ENCODE measurements around the gene EFCAB5.
"Not testable (repeated sequence)": the region's sequence is repeated elsewhere in the genome, so short reads cannot be mapped to it uniquely, and the experiment has no call there.

EFCAB5 gene

DNA sequence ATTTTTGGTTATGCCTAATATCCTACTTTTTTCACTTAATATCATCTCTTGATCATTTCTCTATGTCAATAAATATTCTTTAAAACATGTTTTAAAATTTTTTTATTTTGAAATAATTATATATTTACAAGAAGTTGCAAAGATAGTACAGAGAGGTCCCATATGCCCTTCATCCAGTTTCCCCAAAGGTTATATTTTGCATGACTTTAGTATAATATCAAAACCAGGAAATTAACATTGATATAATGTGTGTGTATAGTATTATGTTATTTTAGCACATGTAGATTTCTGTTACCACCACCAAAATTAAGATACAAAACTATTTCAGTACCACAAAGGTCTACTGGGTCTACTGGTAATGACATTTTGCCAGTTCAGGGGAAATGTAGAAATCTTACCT lies 60.7 kb downstream of the EFCAB5 start:
- no peak overlapping the region for H3K27ac ChIP-seq (ENCODE audit: low read depth, low read length)
- no peaks in the 10 kb centered on the region for H3K9me3 ChIP-seq (ENCODE audit: control insufficient read depth in 1 of 2, low read length in 2 of 2)
- H3K36me3 ChIP-seq (ENCODE audit: control insufficient read depth in 1 of 2, insufficient read depth in 2 of 2, low read length in 2 of 2) = no peaks in the 10 kb centered on the region
- H3K27me3 ChIP-seq (ENCODE audit: control insufficient read depth in 1 of 2, insufficient read depth in 2 of 2, low read length in 2 of 2) = no peaks in the 10 kb centered on the region
- H3K4me1 ChIP-seq (ENCODE audit: control insufficient read depth in 1 of 2, insufficient read depth in 2 of 2, low read length in 2 of 2) = no peaks in the 10 kb centered on the region
- H3K9ac ChIP-seq (ENCODE audit: low read depth in 1 of 2, low read length in 2 of 2) = no peak overlapping the region
- H3K4me3 ChIP-seq (ENCODE audit: low read depth in 1 of 2, low read length in 2 of 2) = no peak overlapping the region

- Histone ChIP-seq H3K27me3 (ENCODE audit: control insufficient read depth in 1 of 2, insufficient read depth in 2 of 2, low read length in 2 of 2) (no peaks in the 10 kb centered on the region), H3K27ac (ENCODE audit: low read depth, low read length) (no peak overlapping the region), H3K4me3 (ENCODE audit: low read depth in 1 of 2, low read length in 2 of 2) (no peak overlapping the region), H3K4me1 (ENCODE audit: control insufficient read depth in 1 of 2, insufficient read depth in 2 of 2, low read length in 2 of 2) (no peaks in the 10 kb centered on the region), H3K9me3 (ENCODE audit: control insufficient read depth in 1 of 2, low read length in 2 of 2) (no peaks in the 10 kb centered on the region), H3K9ac (ENCODE audit: low read depth in 1 of 2, low read length in 2 of 2) (no peak overlapping the region), H3K36me3 (ENCODE audit: control insufficient read depth in 1 of 2, insufficient read depth in 2 of 2, low read length in 2 of 2) (no peaks in the 10 kb centered on the region)
Observed at GRCh38 chr17:30005709-30006320, 64.4 kb downstream of the EFCAB5 start.

DNA sequence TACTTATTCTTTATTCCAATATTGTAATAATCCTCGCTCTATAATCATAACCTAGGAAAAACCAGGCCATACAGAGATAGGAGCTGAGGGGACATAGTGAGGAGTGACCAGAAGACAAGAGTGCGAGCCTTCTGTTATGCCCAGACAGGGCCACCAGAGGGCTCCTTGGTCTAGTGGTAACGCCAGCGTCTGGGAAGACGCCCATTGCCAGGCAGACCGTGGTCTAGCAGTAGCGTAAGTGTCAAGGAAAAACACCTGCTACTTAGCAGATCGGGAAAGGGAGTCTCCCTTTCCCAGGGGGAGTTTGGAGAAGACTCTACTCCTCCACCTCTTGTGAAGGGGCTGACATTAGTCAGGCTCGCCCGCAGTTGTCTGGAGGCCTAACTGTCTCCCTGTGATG lies 70.5 kb downstream of the EFCAB5 start:
- not testable (repeated sequence) for H3K4me1 ChIP-seq (ENCODE audit: control insufficient read depth in 1 of 2, insufficient read depth in 2 of 2, low read length in 2 of 2); H3K27me3 ChIP-seq (ENCODE audit: control insufficient read depth in 1 of 2, insufficient read depth in 2 of 2, low read length in 2 of 2); H3K36me3 ChIP-seq (ENCODE audit: control insufficient read depth in 1 of 2, insufficient read depth in 2 of 2, low read length in 2 of 2); H3K9me3 ChIP-seq (ENCODE audit: control insufficient read depth in 1 of 2, low read length in 2 of 2); H3K27ac ChIP-seq (ENCODE audit: low read depth, low read length); H3K4me3 ChIP-seq (ENCODE audit: low read depth in 1 of 2, low read length in 2 of 2); H3K9ac ChIP-seq (ENCODE audit: low read depth in 1 of 2, low read length in 2 of 2)

GRCh38 chr17:30021708-30022317 lies 80.4 kb downstream of the EFCAB5 start:
- H3K4me1 ChIP-seq (ENCODE audit: control insufficient read depth in 1 of 2, insufficient read depth in 2 of 2, low read length in 2 of 2) = no peaks in the 10 kb centered on the region
- H3K4me3 ChIP-seq (ENCODE audit: low read depth in 1 of 2, low read length in 2 of 2) = no peak overlapping the region
- H3K9me3 ChIP-seq (ENCODE audit: control insufficient read depth in 1 of 2, low read length in 2 of 2) = no peaks in the 10 kb centered on the region
- no peak overlapping the region for H3K9ac ChIP-seq (ENCODE audit: low read depth in 1 of 2, low read length in 2 of 2)
- no peak overlapping the region for H3K27ac ChIP-seq (ENCODE audit: low read depth, low read length)
- no peaks in the 10 kb centered on the region for H3K27me3 ChIP-seq (ENCODE audit: control insufficient read depth in 1 of 2, insufficient read depth in 2 of 2, low read length in 2 of 2)
- no peaks in the 10 kb centered on the region for H3K36me3 ChIP-seq (ENCODE audit: control insufficient read depth in 1 of 2, insufficient read depth in 2 of 2, low read length in 2 of 2)

GRCh38 chr17:30025325-30025724 lies 83.9 kb downstream of the EFCAB5 start:
- H3K9ac ChIP-seq (ENCODE audit: low read depth in 1 of 2, low read length in 2 of 2); H3K27ac ChIP-seq (ENCODE audit: low read depth, low read length); H3K27me3 ChIP-seq (ENCODE audit: control insufficient read depth in 1 of 2, insufficient read depth in 2 of 2, low read length in 2 of 2); H3K4me3 ChIP-seq (ENCODE audit: low read depth in 1 of 2, low read length in 2 of 2); H3K36me3 ChIP-seq (ENCODE audit: control insufficient read depth in 1 of 2, insufficient read depth in 2 of 2, low read length in 2 of 2); H3K9me3 ChIP-seq (ENCODE audit: control insufficient read depth in 1 of 2, low read length in 2 of 2); H3K4me1 ChIP-seq (ENCODE audit: control insufficient read depth in 1 of 2, insufficient read depth in 2 of 2, low read length in 2 of 2): not testable (repeated sequence)

DNA sequence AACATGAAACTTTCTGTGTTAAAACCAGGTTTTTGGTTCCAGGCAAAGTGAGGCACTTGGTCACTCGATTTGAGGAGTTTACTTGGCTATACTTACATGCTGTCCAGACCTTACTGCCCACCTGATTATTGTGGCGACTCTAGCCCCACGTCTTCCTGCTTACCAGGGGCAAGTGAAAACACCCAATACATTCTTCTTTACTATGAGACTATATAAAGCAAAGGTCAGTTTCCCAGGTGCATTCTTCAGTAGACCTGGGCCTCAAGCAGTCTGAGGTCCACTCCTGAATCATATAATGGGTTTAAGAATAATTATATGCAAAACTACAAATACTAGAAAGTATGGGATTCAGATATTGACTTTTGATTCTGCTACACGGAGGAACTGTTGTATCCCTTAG lies 86.2 kb downstream of the EFCAB5 start:
- H3K36me3 ChIP-seq (ENCODE audit: control insufficient read depth in 1 of 2, insufficient read depth in 2 of 2, low read length in 2 of 2) = no peaks in the 10 kb centered on the region
- no peaks in the 10 kb centered on the region for H3K27me3 ChIP-seq (ENCODE audit: control insufficient read depth in 1 of 2, insufficient read depth in 2 of 2, low read length in 2 of 2)
- H3K9me3 ChIP-seq (ENCODE audit: control insufficient read depth in 1 of 2, low read length in 2 of 2) = no peaks in the 10 kb centered on the region
- H3K4me1 ChIP-seq (ENCODE audit: control insufficient read depth in 1 of 2, insufficient read depth in 2 of 2, low read length in 2 of 2) = no peaks in the 10 kb centered on the region
- H3K9ac ChIP-seq (ENCODE audit: low read depth in 1 of 2, low read length in 2 of 2) = no peak overlapping the region
- no peak overlapping the region for H3K4me3 ChIP-seq (ENCODE audit: low read depth in 1 of 2, low read length in 2 of 2)
- no peak overlapping the region for H3K27ac ChIP-seq (ENCODE audit: low read depth, low read length)

- no peaks in the 10 kb centered on the region for H3K36me3 ChIP-seq (ENCODE audit: control insufficient read depth in 1 of 2, insufficient read depth in 2 of 2, low read length in 2 of 2)
- no peak overlapping the region for H3K27ac ChIP-seq (ENCODE audit: low read depth, low read length)
- no peak overlapping the region for H3K9ac ChIP-seq (ENCODE audit: low read depth in 1 of 2, low read length in 2 of 2)
- no peak overlapping the region for H3K4me3 ChIP-seq (ENCODE audit: low read depth in 1 of 2, low read length in 2 of 2)
- H3K4me1 ChIP-seq (ENCODE audit: control insufficient read depth in 1 of 2, insufficient read depth in 2 of 2, low read length in 2 of 2) = no peaks in the 10 kb centered on the region
- H3K27me3 ChIP-seq (ENCODE audit: control insufficient read depth in 1 of 2, insufficient read depth in 2 of 2, low read length in 2 of 2) = no peaks in the 10 kb centered on the region
- no peaks in the 10 kb centered on the region for H3K9me3 ChIP-seq (ENCODE audit: control insufficient read depth in 1 of 2, low read length in 2 of 2)
Observed at GRCh38 chr17:30031214-30031869, 89.9 kb downstream of the EFCAB5 start.

- Histone ChIP-seq H3K9me3 (ENCODE audit: control insufficient read depth in 1 of 2, low read length in 2 of 2) (no peaks in the 10 kb centered on the region), H3K27ac (ENCODE audit: low read depth, low read length) (no peak overlapping the region), H3K27me3 (ENCODE audit: control insufficient read depth in 1 of 2, insufficient read depth in 2 of 2, low read length in 2 of 2) (no peaks in the 10 kb centered on the region), H3K4me3 (ENCODE audit: low read depth in 1 of 2, low read length in 2 of 2) (no peak overlapping the region), H3K4me1 (ENCODE audit: control insufficient read depth in 1 of 2, insufficient read depth in 2 of 2, low read length in 2 of 2) (no peaks in the 10 kb centered on the region), H3K9ac (ENCODE audit: low read depth in 1 of 2, low read length in 2 of 2) (no peak overlapping the region), H3K36me3 (ENCODE audit: control insufficient read depth in 1 of 2, insufficient read depth in 2 of 2, low read length in 2 of 2) (no peaks in the 10 kb centered on the region)
Observed at GRCh38 chr17:30035369-30035768, 93.9 kb downstream of the EFCAB5 start.

DNA sequence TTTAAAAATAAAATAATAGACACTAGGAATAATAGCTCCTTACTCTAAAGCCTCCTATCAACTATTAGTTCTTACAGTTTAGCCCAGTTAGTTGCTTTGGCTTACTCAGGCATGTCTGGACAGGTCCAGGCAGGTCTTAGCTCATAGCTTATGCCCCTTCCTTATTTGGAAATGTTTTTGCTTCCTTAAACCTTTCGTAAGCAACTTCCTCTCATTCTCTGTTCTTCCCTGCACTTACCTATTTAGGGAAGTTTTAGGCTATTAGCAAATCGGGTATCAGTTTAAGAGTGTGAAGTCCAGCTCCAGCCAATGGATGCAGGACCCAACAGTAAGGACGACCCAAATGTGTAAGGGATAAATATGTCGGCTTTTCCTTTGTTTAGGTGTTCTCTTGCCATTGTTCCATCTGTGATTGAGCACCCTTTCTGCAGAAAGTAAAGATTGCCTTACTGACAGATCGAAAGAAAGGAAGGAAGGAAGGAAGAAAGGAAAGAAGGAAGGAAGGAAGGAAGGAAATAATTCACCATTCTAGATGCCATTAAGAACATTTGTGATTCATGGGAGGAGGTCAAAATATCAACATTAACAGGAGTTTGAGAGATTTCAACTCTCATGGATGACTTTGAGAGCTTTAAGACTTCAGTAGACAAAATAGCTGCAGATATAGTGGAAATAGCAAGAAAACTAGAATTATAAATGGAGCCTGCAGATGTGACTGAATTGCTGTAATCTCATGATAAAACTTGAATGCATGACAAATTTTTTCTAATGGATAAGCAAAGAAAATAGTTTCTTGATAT lies 99.5 kb downstream of the EFCAB5 start:
- not testable (repeated sequence) for H3K4me1 ChIP-seq (ENCODE audit: control insufficient read depth in 1 of 2, insufficient read depth in 2 of 2, low read length in 2 of 2); H3K4me3 ChIP-seq (ENCODE audit: low read depth in 1 of 2, low read length in 2 of 2); H3K9ac ChIP-seq (ENCODE audit: low read depth in 1 of 2, low read length in 2 of 2); H3K36me3 ChIP-seq (ENCODE audit: control insufficient read depth in 1 of 2, insufficient read depth in 2 of 2, low read length in 2 of 2); H3K27me3 ChIP-seq (ENCODE audit: control insufficient read depth in 1 of 2, insufficient read depth in 2 of 2, low read length in 2 of 2); H3K9me3 ChIP-seq (ENCODE audit: control insufficient read depth in 1 of 2, low read length in 2 of 2); H3K27ac ChIP-seq (ENCODE audit: low read depth, low read length)

- no peak overlapping the region for H3K9ac ChIP-seq (ENCODE audit: low read depth in 1 of 2, low read length in 2 of 2)
- no peaks in the 10 kb centered on the region for H3K9me3 ChIP-seq (ENCODE audit: control insufficient read depth in 1 of 2, low read length in 2 of 2)
- no peak overlapping the region for H3K4me3 ChIP-seq (ENCODE audit: low read depth in 1 of 2, low read length in 2 of 2)
- H3K27me3 ChIP-seq (ENCODE audit: control insufficient read depth in 1 of 2, insufficient read depth in 2 of 2, low read length in 2 of 2) = no peaks in the 10 kb centered on the region
- no peak overlapping the region for H3K27ac ChIP-seq (ENCODE audit: low read depth, low read length)
- no peaks in the 10 kb centered on the region for H3K36me3 ChIP-seq (ENCODE audit: control insufficient read depth in 1 of 2, insufficient read depth in 2 of 2, low read length in 2 of 2)
- H3K4me1 ChIP-seq (ENCODE audit: control insufficient read depth in 1 of 2, insufficient read depth in 2 of 2, low read length in 2 of 2) = no peaks in the 10 kb centered on the region
Observed at GRCh38 chr17:30041551-30041950, 100.1 kb downstream of the EFCAB5 start.

All from duodenal mucosa (tissue), 2 donors.